HEK293 (cell line): ENCODE data around the gene CUL9.

Experiments used
- ATF2 ChIP-seq: fragments of 450-650 bp; formaldehyde crosslinking; IDR thresholded peaks from 2 replicates; pipeline ENCODE4 v1.5.1; 2016; ENCODE audit warnings: missing biosample characterization, missing genetic modification characterization, low read depth
- BCL11B ChIP-seq: fragments of 450-650 bp; formaldehyde crosslinking; IDR thresholded peaks from 2 replicates; pipeline ENCODE4 v1.5.1; 2016; ENCODE audit warnings: low read depth, missing biosample characterization, missing genetic modification characterization
- KLF16 ChIP-seq: fragments of 450-650 bp; formaldehyde crosslinking; IDR thresholded peaks from 2 replicates; pipeline ENCODE4 v1.5.1; 2017; ENCODE audit warnings: missing biosample characterization, missing genetic modification characterization
- OVOL3 ChIP-seq: fragments of 450-650 bp; formaldehyde crosslinking; IDR thresholded peaks from 2 replicates; pipeline ENCODE4 v1.5.1; 2016; ENCODE audit warnings: missing biosample characterization, missing genetic modification characterization
- TCF7L2 ChIP-seq: IDR thresholded peaks from 2 replicates; pipeline ENCODE4 v1.6.1; 2011; ENCODE audit warnings: low read depth, mild to moderate bottlenecking, inconsistent platforms, low read length, moderate library complexity, borderline replicate concordance
- TSHZ1 ChIP-seq: fragments of 450-650 bp; formaldehyde crosslinking; IDR thresholded peaks from 2 replicates; pipeline ENCODE4 v1.5.1; 2016; ENCODE audit warnings: missing biosample characterization, missing genetic modification characterization, borderline replicate concordance
- YY2 ChIP-seq: fragments of 450-650 bp; formaldehyde crosslinking; IDR thresholded peaks from 2 replicates; pipeline ENCODE4 v1.5.1; 2016; ENCODE audit warnings: missing biosample characterization, missing genetic modification characterization
- ZBTB17 ChIP-seq: fragments of 450-650 bp; formaldehyde crosslinking; IDR thresholded peaks from 2 replicates; pipeline ENCODE4 v1.5.1; 2016; ENCODE audit warnings: missing biosample characterization, missing genetic modification characterization
- ZBTB21 ChIP-seq: fragments of 450-650 bp; formaldehyde crosslinking; IDR thresholded peaks from 2 replicates; pipeline ENCODE4 v1.5.1; 2017; ENCODE audit warnings: missing biosample characterization, missing genetic modification characterization
- ZNF10 ChIP-seq: fragments of 450-650 bp; formaldehyde crosslinking; IDR thresholded peaks from 2 replicates; pipeline ENCODE4 v1.5.1; 2017; ENCODE audit warnings: missing biosample characterization, missing genetic modification characterization
- ZNF121 ChIP-seq: fragments of 450-650 bp; formaldehyde crosslinking; IDR thresholded peaks from 2 replicates; pipeline ENCODE4 v1.5.1; 2016; ENCODE audit warnings: missing biosample characterization, missing genetic modification characterization
- ZNF175 ChIP-seq: fragments of 450-650 bp; formaldehyde crosslinking; IDR thresholded peaks from 2 replicates; pipeline ENCODE4 v1.5.1; 2016; ENCODE audit warnings: missing biosample characterization, missing genetic modification characterization
- ZNF223 ChIP-seq: fragments of 450-650 bp; formaldehyde crosslinking; IDR thresholded peaks from 2 replicates; pipeline ENCODE4 v1.5.1; 2016; ENCODE audit warnings: missing biosample characterization, missing genetic modification characterization
- ZNF239 ChIP-seq: fragments of 450-650 bp; formaldehyde crosslinking; IDR thresholded peaks from 2 replicates; pipeline ENCODE4 v1.5.1; 2016; ENCODE audit warnings: missing biosample characterization, missing genetic modification characterization
- ZNF280D ChIP-seq: fragments of 450-650 bp; formaldehyde crosslinking; IDR thresholded peaks from 2 replicates; pipeline ENCODE4 v1.5.1; 2016; ENCODE audit warnings: missing biosample characterization, missing genetic modification characterization
- ZNF335 ChIP-seq: fragments of 450-650 bp; formaldehyde crosslinking; conservative IDR thresholded peaks from 2 replicates; pipeline ENCODE4 v1.5.1; 2016; ENCODE audit warnings: missing biosample characterization, missing genetic modification characterization
- ZNF350 ChIP-seq: fragments of 450-650 bp; formaldehyde crosslinking; IDR thresholded peaks from 2 replicates; pipeline ENCODE4 v1.5.0; 2017; ENCODE audit warnings: missing biosample characterization, mild to moderate bottlenecking, missing genetic modification characterization
- ZNF366 ChIP-seq: fragments of 450-650 bp; formaldehyde crosslinking; conservative IDR thresholded peaks from 2 replicates; pipeline ENCODE4 v1.5.1; 2016; ENCODE audit warnings: missing biosample characterization, missing genetic modification characterization
- ZNF76 ChIP-seq: fragments of 450-650 bp; formaldehyde crosslinking; IDR thresholded peaks from 2 replicates; pipeline ENCODE4; 2016; ENCODE audit warnings: low read depth, missing biosample characterization, missing genetic modification characterization, borderline replicate concordance
- ZNF792 ChIP-seq: fragments of 450-650 bp; formaldehyde crosslinking; IDR thresholded peaks from 2 replicates; pipeline ENCODE4 v1.5.1; 2016; ENCODE audit warnings: missing biosample characterization, missing genetic modification characterization
- TF ChIP-seq, protein P1 (sequence below): fragments of 450-650 bp; formaldehyde crosslinking; conservative IDR thresholded peaks from 2 replicates; pipeline ENCODE4 v1.5.1; 2016; ENCODE audit warnings: low read depth, missing biosample characterization, missing genetic modification characterization
- TF ChIP-seq, protein P2 (sequence below): fragments of 450-650 bp; formaldehyde crosslinking; IDR thresholded peaks from 2 replicates; pipeline ENCODE4 v1.5.1; 2016; ENCODE audit warnings: missing biosample characterization, missing genetic modification characterization
- TF ChIP-seq, protein P3 (sequence below): fragments of 450-650 bp; formaldehyde crosslinking; IDR thresholded peaks from 2 replicates; pipeline ENCODE4; 2016; ENCODE audit warnings: missing biosample characterization, missing genetic modification characterization

CUL9 gene

GRCh38 chr6:43143235-43144128 is 38.5 kb upstream of the CUL9 start (continued):
- peak; percentile 62 for TF ChIP-seq KLF16
- peak; percentile 52 for TF ChIP-seq ZNF10 (tag by site-specific recombination)
- TF ChIP-seq ZNF350 (tag by site-specific recombination) = no peak
- TF ChIP-seq ZNF223 (tag by site-specific recombination) = no peak
- no peak for TF ChIP-seq ZNF792 (tag by site-specific recombination)
- TF ChIP-seq ZNF280D (tag by site-specific recombination) = no peak
- TF ChIP-seq ZNF121 (tag by site-specific recombination) = no peak
- TF ChIP-seq BCL11B = no peak
- TF ChIP-seq, protein P1, sequence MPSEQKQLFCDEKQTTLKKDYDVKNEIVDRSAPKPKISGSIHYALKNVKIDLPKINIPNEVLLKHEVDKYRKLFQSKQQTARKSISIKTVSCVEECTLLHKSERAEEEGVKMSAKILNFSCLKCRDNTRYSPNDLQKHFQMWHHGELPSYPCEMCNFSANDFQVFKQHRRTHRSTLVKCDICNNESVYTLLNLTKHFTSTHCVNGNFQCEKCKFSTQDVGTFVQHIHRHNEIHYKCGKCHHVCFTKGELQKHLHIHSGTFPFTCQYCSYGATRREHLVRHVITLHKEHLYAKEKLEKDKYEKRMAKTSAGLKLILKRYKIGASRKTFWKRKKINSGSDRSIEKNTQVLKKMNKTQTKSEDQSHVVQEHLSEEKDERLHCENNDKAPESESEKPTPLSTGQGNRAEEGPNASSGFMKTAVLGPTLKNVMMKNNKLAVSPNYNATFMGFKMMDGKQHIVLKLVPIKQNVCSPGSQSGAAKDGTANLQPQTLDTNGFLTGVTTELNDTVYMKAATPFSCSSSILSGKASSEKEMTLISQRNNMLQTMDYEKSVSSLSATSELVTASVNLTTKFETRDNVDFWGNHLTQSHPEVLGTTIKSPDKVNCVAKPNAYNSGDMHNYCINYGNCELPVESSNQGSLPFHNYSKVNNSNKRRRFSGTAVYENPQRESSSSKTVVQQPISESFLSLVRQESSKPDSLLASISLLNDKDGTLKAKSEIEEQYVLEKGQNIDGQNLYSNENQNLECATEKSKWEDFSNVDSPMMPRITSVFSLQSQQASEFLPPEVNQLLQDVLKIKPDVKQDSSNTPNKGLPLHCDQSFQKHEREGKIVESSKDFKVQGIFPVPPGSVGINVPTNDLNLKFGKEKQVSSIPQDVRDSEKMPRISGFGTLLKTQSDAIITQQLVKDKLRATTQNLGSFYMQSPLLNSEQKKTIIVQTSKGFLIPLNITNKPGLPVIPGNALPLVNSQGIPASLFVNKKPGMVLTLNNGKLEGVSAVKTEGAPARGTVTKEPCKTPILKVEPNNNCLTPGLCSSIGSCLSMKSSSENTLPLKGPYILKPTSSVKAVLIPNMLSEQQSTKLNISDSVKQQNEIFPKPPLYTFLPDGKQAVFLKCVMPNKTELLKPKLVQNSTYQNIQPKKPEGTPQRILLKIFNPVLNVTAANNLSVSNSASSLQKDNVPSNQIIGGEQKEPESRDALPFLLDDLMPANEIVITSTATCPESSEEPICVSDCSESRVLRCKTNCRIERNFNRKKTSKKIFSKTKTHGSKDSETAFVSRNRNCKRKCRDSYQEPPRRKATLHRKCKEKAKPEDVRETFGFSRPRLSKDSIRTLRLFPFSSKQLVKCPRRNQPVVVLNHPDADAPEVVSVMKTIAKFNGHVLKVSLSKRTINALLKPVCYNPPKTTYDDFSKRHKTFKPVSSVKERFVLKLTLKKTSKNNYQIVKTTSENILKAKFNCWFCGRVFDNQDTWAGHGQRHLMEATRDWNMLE (tag by site-specific recombination) = peak; percentile 22; the same call in 1 of the 2 replicates
- TF ChIP-seq YY2 (tag by site-specific recombination) = no peak
- peak; percentile 89 for TF ChIP-seq ZBTB17 (tag by site-specific recombination)
- TF ChIP-seq ZNF239 (tag by site-specific recombination) = no peak
- no peak for TF ChIP-seq ZBTB21 (tag by site-specific recombination)
- TF ChIP-seq, protein P2, sequence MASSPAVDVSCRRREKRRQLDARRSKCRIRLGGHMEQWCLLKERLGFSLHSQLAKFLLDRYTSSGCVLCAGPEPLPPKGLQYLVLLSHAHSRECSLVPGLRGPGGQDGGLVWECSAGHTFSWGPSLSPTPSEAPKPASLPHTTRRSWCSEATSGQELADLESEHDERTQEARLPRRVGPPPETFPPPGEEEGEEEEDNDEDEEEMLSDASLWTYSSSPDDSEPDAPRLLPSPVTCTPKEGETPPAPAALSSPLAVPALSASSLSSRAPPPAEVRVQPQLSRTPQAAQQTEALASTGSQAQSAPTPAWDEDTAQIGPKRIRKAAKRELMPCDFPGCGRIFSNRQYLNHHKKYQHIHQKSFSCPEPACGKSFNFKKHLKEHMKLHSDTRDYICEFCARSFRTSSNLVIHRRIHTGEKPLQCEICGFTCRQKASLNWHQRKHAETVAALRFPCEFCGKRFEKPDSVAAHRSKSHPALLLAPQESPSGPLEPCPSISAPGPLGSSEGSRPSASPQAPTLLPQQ (tag by site-specific recombination) = peak; percentile 76; the same call in 1 of the 2 replicates
- TF ChIP-seq ZNF175 = no peak
- TF ChIP-seq TCF7L2 = no peak
- no peak for TF ChIP-seq OVOL3 (tag by site-specific recombination)
- TF ChIP-seq ZNF335 (tag by site-specific recombination) = peak; percentile 61
- TF ChIP-seq ZNF76 (tag by site-specific recombination) = no peak
- TF ChIP-seq TSHZ1 (tag by site-specific recombination) = no peak
- no peak for TF ChIP-seq ZNF366 (tag by site-specific recombination)
- TF ChIP-seq, protein P3, sequence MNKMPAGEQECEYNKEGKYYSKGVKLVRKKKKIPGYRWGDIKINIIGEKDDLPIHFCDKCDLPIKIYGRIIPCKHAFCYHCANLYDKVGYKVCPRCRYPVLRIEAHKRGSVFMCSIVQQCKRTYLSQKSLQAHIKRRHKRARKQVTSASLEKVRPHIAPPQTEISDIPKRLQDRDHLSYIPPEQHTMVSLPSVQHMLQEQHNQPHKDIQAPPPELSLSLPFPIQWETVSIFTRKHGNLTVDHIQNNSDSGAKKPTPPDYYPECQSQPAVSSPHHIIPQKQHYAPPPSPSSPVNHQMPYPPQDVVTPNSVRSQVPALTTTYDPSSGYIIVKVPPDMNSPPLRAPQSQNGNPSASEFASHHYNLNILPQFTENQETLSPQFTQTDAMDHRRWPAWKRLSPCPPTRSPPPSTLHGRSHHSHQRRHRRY (tag by site-specific recombination) = no peak
- TF ChIP-seq ATF2 = no peak
